ENCODE data around the gene ATG4A.
A peak's percentile ranks its signal among the peaks of the same experiment; 100 is the strongest.

The ATG4A gene

DNA sequence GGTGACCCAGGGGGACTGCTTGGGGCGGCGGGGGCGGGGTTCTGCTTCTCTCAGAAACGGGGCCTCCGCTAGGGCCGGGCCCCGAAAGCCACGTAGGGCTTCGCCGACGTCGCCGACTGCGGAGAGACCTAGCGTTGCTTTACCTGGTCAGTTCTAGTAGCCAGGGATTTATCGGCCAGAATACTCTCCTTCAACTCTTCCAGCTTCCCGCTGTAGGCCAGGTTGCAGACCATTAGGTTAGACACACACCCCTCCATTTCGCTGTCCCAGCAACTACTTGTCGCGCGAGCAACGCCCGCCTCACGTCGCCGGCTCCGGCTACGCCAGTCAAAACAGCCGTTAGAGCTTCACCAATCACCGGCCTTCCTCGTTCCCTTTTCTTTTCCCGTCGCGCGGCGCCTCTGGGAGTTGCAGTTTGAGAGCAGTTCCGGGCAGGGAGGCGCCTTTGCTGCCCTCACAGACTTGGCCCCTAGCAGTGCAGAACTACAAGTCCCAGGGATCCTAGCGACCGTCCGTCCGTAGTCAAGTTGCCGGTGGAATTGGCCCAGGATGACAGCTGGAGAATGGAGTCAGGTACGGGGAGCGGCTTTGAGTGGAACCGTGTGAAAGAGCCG lies at the start of gene ATG4A, which contains the start of gene PSMD10:
Gene ATG4A (plus strand): TSS at position 515 of the 614 bp plus-strand sequence. CDS start 49 bp downstream, at position 564.
Gene PSMD10 (minus strand): TSS at position 279 of the 614 bp plus-strand sequence. CDS start 22 bp downstream, at position 257.
- peak; percentile 81 for DNase-seq (ENCODE audit: low spot score)

DNA sequence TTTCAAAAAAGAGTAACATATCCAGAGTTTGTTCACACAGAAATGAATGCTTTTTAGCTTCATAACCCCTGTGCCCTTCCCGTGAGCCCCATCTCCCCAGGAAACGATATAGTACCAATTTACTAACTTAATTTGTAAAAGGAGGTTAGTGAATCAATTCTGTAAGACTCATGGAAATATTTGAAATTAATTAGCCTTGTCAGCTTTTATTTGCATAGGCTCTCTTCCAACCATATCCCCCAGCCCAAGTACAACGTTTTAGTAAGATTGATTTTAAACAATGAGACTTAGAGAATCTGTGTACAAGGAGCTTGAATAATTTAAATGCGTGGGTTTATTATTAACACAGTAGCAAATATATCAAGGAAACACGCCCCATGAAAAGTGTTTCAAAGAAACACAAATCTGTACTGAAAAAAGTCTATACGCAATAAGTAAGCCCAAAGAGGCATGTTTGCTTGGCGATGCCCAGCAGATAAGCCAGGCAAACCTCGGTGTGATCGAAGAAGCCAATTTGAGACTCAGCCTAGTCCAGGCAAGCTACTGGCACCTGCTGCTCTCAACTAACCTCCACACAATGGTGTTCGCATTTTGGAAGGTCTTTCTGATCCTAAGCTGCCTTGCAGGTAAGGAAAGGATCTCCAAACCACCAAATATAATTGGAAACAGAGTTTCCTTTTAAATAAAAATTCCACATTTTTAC lies 46.9 kb upstream of the ATG4A start, which contains the start of gene VSIG1:
Gene VSIG1 (plus strand): TSS at position 512 of the 703 bp plus-strand sequence. CDS start 66 bp downstream, at position 578.
- DNase-seq (ENCODE audit: low spot score) = no peak

- DNase-seq (ENCODE audit: low spot score) = no peak
Measured at GRCh38 chrX:108049649-108050048, 41.9 kb upstream of the ATG4A start.

DNA sequence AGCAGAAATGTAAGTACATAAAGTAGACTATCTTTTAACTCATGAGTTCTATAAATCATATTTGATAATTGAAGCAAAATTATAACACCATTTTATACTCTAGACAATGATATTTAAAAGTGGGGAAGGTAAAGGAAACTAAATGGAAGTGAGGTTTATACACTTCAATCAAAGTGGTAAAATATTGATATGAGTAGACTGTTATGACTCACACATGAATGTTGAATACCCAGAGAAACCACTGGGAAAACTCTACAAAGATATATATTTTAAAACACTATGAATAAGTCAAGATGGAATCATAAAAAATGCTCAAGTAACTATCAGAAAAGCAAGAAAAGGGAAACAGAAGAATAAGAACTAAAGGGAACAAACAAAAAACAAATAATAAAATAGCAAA lies 38.4 kb upstream of the ATG4A start:
- DNase-seq (ENCODE audit: low spot score) = no peak

- DNase-seq (ENCODE audit: low spot score) = no peak
Measured at GRCh38 chrX:108055546-108055945, 36.0 kb upstream of the ATG4A start.

- no peak for DNase-seq (ENCODE audit: low spot score)
Measured at GRCh38 chrX:108059801-108060200, 31.8 kb upstream of the ATG4A start.

GRCh38 chrX:108064001-108064400 lies 27.6 kb upstream of the ATG4A start:
- DNase-seq (ENCODE audit: low spot score) = no peak

- DNase-seq (ENCODE audit: low spot score) = no peak
Measured at GRCh38 chrX:108064613-108065012, 27.0 kb upstream of the ATG4A start.

GRCh38 chrX:108068121-108068520 lies 23.5 kb upstream of the ATG4A start:
- DNase-seq (ENCODE audit: low spot score) = no peak

DNA sequence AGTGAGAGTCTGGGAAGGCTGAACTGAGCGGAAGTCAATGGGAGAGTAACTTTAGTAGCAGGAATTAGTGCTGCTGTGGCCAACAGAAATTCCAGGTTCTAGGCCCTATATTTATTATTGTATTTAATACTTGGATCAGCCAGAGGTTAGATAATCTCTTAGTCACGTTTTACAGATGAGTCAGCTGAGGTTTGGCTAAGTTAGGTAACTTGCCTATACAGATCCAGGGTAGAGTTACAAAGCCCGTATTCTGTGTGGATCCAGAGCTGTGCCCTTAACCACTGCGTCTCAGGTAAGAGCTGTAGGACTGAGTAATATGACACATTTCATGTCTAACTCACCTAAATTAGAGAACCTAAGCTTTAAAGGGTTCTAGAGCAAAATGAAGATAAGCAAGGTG lies 20.7 kb upstream of the ATG4A start:
- DNase-seq (ENCODE audit: low spot score) = peak; percentile 21

GRCh38 chrX:108071578-108071977 lies 20.0 kb upstream of the ATG4A start:
- no peak for DNase-seq (ENCODE audit: low spot score)

DNA sequence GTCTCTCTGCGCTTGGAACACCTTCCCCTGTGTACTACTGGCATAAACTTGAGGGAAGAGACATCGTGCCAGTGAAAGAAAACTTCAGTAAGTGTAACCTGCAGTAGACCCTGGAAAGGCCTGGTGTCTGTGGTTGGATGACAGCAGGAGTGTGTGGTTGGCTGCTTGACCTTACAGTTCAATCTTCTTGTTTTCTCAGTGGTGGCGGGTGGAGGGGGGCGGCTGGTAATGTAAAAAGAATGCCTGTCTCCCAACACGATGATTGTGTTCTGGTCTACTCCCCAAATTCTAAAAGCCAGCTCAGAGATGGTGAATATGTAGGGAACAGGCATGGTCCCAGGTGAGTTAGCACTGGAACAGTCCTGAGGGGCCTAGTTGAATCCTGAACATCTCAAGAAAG lies 18.8 kb upstream of the ATG4A start:
- DNase-seq (ENCODE audit: low spot score) = no peak

DNA sequence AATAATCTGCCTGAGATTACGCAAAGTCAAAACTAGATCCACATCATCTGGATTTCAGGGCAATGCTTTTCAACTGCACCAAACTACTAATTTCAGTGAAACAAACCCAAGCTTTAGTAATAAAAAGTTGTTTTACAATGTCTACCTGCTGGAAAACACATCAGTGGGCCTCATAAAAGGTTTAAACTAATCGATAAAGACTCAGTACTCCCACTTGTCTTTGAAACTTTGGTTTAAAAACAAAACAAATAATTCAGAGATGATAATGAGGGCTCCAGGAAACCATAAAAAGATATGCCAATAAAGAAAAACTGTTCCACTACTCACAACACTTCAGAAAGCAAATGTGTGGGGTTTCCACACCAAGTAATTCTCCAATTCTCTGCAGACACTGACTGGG lies 10.5 kb upstream of the ATG4A start:
- DNase-seq (ENCODE audit: low spot score) = no peak

- DNase-seq (ENCODE audit: low spot score) = no peak
Measured at GRCh38 chrX:108087792-108088191, 3.8 kb upstream of the ATG4A start.

- no peak for DNase-seq (ENCODE audit: low spot score)
Measured at GRCh38 chrX:108088511-108088910, 3.1 kb upstream of the ATG4A start.

- no peak for DNase-seq (ENCODE audit: low spot score)
Measured at GRCh38 chrX:108090491-108091263, 901 bp upstream of the ATG4A start.

- DNase-seq (ENCODE audit: low spot score) = no peak
Measured at GRCh38 chrX:108091878-108092291, 307 bp downstream of the ATG4A start.

DNA sequence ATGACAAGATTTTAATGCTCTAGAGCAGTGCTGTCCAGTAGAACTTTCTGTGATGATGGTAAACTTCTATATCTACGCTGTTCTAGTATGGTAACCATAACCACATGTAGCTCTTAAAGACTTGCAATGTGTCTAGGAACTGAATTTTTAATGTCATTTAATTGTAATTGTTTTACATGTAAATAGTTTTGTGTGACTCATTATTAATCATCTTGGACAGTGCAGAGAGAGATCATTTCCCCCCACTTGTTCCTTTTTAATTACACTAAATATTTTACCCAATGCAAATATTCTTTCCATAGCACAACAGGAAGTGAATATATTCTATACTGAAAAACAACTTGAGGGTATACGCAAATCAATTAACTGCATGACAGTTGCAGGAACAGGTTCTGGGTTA lies 5.8 kb downstream of the ATG4A start:
- DNase-seq (ENCODE audit: low spot score) = no peak

DNA sequence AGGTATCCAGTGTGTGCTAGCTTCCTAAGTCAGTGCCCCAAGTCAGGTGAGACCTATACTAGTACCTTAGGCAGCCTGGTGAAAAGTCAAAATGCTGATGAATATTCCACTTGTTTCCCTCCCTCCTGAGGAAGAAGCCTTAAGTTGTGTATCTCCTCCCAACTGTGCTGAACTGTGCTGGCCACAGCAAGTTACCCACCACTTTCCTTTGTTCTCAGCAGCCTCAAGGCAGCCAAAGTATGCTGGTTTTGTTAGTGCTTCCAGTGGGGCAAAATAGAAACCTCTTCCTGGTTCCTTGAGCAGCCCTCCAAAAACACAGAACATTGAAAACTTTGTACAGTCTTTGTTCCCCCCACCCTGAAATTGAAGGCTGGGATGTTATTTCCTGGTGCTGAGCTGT lies 13.9 kb downstream of the ATG4A start:
- no peak for DNase-seq (ENCODE audit: low spot score)

GRCh38 chrX:108114541-108114940 lies 23.0 kb downstream of the ATG4A start:
- no peak for DNase-seq (ENCODE audit: low spot score)

DNA sequence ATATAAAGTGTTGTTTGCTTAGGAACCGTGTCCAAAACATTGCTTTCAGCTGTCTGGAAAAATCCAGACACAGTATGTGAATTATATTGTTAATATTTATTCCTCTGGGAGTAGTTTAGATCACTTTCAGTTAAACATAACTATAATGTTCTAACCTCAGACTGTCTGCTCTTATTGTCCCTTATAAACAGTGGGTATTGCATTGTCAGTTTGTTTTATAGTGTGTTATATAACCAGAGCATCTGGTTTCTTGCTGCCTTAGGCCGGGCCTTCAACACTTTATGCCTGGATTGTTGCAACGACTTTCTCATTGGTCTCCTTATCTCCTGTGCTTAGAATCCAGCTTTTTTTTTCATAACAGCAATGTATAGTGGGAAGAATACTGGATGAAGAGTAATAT lies 26.4 kb downstream of the ATG4A start:
- no peak for DNase-seq (ENCODE audit: low spot score)

DNA sequence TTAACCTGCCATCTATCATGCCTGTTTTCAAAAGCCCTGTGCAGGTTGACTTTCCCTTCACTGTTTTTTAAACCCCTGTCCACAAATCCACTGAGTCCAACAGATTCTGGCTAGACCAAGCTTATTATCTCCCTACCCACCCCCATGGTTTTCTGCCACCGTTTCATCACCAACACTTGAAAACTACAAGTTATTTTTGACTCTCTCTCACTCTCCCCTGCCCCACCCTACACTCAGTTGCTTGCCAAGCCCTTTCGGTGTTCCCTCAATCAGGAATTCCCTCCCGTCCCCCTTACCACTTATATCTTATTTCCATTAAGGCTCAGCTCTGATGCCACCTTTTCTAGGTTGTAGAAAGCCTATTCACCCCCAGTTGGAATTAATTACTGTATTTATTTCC lies 29.7 kb downstream of the ATG4A start:
- DNase-seq (ENCODE audit: low spot score) = no peak

- peak; percentile 9 for DNase-seq (ENCODE audit: low spot score)
Measured at GRCh38 chrX:108122748-108123147, 31.2 kb downstream of the ATG4A start.

Measured in AG08396 (cell line).